NCI-H2029 treated with DMSO at 0.1 percent for 48 hours (cell line): ENCODE results near the gene CXCR3.
"Not testable (repeated sequence)": the region's sequence is repeated elsewhere in the genome, so short reads cannot be mapped to it uniquely, and the experiment has no call there.

Experiments used
- DNase-seq: peaks from one replicate; lab custom pipeline; 2025; lab: John Stamatoyannopoulos, UW

CXCR3 gene

GRCh38 chrX:71609095-71609750 is 9.1 kb downstream of the CXCR3 start:
- DNase-seq, result no peak

- DNase-seq, result no peak
Observed at GRCh38 chrX:71607488-71607887, 10.8 kb downstream of the CXCR3 start.

DNA sequence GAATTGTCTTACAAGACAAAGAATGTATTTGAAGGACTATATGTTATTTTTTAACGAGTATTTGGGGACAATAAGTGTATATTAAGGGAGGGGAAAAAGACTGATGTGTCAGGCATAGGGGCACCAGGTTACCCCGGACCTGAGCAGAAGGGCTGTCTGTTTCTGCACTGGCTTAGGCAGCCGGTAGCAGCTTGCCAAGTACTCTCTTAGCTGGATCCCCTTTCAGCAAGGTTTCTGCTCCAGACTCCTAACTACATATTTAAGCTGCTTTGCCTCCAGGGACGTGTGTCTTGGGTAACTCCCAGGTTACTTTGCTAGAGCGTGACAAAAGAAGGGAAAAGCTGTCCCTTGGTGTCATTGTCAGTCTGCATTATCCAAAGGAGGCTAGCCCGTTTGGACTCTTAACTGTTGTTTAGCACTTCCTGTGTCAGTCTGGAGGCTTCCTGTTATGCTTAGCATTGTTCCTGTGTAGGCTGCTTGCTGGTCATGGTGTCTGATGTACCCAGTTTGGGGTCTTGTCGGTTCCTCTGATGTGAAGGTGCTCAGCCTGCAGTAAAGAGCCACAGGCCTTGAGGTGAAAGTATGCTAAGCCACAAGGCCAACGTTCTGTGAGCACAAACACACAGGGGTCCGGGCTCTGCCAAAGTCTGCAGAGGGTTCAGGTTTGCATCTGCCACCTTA is 11.6 kb downstream of the CXCR3 start:
- no peak for DNase-seq

DNA sequence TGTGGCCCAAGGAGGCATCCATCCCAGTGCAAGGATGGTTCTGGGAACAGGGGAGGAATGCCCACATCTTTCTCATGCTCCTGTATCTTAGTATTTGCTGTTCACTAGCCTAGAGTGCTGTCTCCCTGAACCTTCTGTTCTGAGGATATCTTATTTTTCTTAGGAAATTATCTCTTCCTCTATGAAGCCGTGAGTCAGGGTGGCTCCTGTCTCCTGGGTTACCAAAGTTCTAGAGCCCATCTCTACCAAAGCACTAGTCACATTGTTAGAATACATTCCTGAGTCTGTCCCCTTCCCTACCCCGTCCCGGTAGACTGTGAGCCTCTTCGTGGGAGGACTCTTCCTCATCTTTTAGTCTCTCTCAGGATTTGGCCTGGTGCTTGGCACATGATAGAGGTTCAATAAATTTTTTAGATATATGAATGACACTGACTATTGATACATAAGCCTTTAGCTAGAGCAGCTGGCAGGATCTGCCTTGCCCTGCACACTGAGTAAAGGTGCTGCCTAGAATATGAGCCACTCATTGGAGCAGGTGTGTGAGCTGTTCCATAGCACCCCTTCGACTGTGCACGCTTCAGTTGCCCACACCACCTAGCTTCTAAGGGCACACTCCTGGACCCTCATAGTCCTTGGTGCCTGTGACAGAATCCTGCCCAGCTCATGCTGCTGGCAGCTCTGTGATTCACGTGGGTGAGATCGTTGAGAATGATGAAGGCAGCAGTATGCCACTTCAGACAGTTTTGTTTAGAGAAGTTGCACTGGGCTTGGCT is 13.3 kb downstream of the CXCR3 start:
- DNase-seq, result no peak

GRCh38 chrX:71604141-71604540 is 14.2 kb downstream of the CXCR3 start:
- DNase-seq, result no peak

DNA sequence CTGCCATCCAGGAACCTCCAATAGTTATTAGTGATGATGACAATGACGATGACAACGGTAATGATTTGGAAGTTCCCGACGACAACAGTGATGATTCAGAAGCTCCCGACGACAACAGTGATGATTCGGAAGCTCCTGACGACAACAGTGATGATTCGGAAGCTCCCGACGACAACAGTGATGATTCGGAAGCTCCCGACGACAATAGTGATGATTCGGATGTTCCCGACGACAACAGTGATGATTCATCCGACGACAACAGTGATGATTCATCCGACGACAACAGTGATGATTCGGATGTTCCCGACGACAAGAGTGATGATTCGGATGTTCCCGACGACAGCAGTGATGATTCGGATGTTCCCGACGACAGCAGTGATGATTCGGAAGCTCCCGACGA is 14.7 kb downstream of the CXCR3 start:
- no peak for DNase-seq

GRCh38 chrX:71599965-71600364 is 18.3 kb downstream of the CXCR3 start:
- no peak for DNase-seq

- not testable (repeated sequence) for DNase-seq
Observed at GRCh38 chrX:71593210-71593609, 25.1 kb downstream of the CXCR3 start.

GRCh38 chrX:71586929-71587328 is 31.4 kb downstream of the CXCR3 start:
- DNase-seq, result no peak

DNA sequence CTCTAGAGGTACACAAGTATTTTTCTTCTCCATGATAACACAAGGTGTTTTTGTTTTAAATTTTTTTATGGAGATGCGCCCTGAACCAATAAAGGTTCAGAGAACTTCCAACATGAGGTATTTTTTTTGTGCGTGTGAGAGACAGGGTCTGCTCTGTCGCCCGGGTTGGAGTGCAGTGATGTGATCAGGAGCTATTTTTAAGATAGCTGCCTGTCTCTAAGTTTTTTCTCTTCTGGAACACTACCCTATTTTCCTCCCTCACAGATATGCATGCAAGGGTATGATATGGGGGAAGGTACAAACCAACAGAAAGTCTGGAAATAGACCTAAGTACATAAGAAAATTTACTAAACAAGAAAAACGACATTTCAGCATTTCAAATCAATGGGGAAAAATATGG is 37.1 kb downstream of the CXCR3 start:
- DNase-seq, result no peak

- DNase-seq, result no peak
Observed at GRCh38 chrX:71579990-71580380, 38.3 kb downstream of the CXCR3 start.

GRCh38 chrX:71579136-71579989 is 38.9 kb downstream of the CXCR3 start:
- DNase-seq, result no peak

DNA sequence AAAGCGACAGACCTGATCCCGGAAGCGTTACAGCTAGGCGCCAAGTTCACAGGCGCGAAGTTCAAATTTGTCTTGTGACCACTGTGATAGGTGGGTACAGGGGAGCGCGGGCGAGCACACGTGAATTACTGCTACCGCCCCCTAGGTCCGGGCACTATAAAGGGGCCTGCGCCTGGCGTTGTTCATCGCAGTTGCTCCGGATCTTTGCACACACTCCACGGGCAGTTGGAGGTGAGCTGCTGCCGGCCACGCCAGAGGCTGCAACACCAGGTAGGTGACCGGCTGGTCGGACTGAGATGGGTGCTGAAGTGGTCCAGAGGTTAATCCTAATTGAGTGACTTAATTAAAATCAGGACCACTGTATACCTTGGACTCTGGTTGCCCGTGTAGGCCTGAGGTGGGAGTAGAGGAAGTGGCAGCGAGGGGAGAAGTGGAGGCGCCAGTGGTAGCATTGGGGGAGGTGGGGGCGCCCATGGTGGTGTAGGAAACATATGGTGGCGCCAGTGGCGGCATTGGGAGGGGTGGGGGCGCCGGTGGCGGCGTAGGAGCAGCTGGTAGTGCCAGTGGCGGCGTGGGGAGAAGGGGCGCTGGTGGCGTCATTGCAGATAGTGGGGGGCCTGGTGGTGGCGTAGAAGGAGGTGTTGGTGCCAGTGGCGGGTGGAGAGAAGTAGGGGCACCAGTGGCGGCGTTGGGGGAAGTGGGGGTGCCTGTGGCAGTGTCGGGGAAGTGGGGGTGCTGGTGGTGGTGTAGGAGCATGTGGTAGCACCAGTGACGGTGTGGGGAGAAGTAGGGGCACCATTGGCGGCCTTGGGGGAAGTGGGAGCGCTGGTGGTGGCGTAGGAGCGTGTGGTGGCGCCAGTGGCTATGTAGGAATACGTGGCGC is 39.8 kb downstream of the CXCR3 start, which contains the start of gene GCNA:
TSS of gene GCNA (plus strand) at position 185 of the 883 bp plus-strand sequence. CDS start 2,385 bp downstream, outside the sequence.
- DNase-seq, result no peak

DNA sequence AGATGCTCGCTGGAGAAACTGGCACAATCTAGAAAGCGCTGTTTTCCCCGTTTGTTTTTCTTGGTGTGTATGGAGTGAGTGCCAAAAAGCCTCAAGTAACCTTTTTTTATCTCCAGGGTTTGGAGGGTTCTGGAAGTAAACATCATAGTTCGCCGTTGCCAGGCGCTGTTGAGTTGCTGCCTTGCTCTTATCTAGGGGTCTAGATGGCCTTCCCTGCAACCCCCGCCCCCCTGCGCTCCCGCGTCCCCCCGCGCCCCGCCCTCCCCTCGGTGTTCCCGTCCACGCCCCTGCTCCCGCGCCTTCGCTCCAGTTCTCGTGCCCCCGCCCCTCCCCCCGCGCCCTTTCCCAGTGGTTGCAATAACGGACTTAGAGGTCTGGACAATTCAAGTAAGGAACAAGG is 40.6 kb downstream of the CXCR3 start:
- no peak for DNase-seq

GRCh38 chrX:71573590-71573989 is 44.7 kb downstream of the CXCR3 start:
- DNase-seq, result no peak

DNA sequence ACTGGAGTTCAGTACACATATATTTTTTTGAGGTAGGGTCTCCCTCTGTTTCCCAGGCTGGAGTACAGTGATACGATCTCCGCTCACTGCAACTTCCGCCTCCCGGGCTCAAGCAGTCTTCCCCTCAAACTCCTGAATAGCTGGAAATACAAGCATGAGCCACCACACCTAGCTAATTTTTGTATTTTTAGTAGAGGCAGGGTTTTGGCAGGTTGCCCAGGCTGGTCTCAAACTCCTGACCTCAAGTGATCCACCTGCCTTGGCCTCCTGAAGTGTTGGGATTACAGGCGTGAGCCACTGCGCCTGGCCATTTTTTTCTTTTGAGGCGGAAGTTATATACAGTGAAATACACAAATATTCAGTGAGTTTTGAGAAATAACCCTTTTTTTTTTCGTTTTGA is 46.9 kb downstream of the CXCR3 start:
- not testable (repeated sequence) for DNase-seq
